DOHH2 (cell line): ENCODE measurements around the gene TMEM72.

Source experiments
- H3F3A ChIP-seq: fragments of 200-600 bp; sonication (generic), shearing (Covaris generic); 2 replicates; pipeline ENCODE4 v1.6.0; 2016; ENCODE audit warnings: antibody characterized with exemption, mild to moderate bottlenecking; ENCODE audit not compliant: control insufficient read depth, insufficient read depth
- H3K27ac ChIP-seq: fragments of 200-600 bp; sonication (generic); 2 replicates; pipeline ENCODE4 v1.5.1; 2014; ENCODE audit warnings: low read depth, mild to moderate bottlenecking, low read length, moderate library complexity
- H3K27me3 ChIP-seq: fragments of 200-600 bp; sonication (generic); 2 replicates; pipeline ENCODE4 v1.6.1; 2014; ENCODE audit warnings: mild to moderate bottlenecking, low read length, mixed read lengths; ENCODE audit not compliant: control insufficient read depth
- H3K36me3 ChIP-seq: fragments of 200-600 bp; sonication (generic); 2 replicates; pipeline ENCODE4 v1.6.1; 2014; ENCODE audit warnings: mild to moderate bottlenecking, low read length, moderate library complexity, mixed read lengths; ENCODE audit not compliant: control insufficient read depth
- H3K4me1 ChIP-seq: fragments of 200-600 bp; sonication (generic); 2 replicates; pipeline ENCODE4 v1.6.1; 2014; ENCODE audit warnings: mild to moderate bottlenecking, low read length, mixed read lengths; ENCODE audit not compliant: control insufficient read depth
- H3K4me2 ChIP-seq: fragments of 200-600 bp; sonication (generic); 2 replicates; pipeline ENCODE4 v1.6.0; 2014; ENCODE audit warnings: mild to moderate bottlenecking, low read length, moderate library complexity
- H3K4me3 ChIP-seq: fragments of 200-600 bp; sonication (generic); 2 replicates; pipeline ENCODE4 v1.5.1; 2014; ENCODE audit warnings: mild to moderate bottlenecking, low read length, mixed read lengths
- H3K79me2 ChIP-seq: fragments of 200-600 bp; sonication (generic); 2 replicates; pipeline ENCODE4 v1.6.1; 2014; ENCODE audit warnings: mild to moderate bottlenecking, low read length, mixed read lengths; ENCODE audit not compliant: control insufficient read depth
- H3K9me2 ChIP-seq: fragments of 200-600 bp; sonication (generic); replicated peaks from 2 replicates; pipeline ENCODE4 v1.6.1; 2014; ENCODE audit warnings: mild to moderate bottlenecking, low read length, mixed read lengths; ENCODE audit not compliant: control insufficient read depth
- H3K9me3 ChIP-seq: fragments of 200-600 bp; sonication (generic); 2 replicates; pipeline ENCODE4 v1.6.1; 2014; ENCODE audit warnings: antibody characterized with exemption, low read length, mixed read lengths; ENCODE audit not compliant: control insufficient read depth, insufficient read depth
- H4K20me1 ChIP-seq: fragments of 200-600 bp; sonication (generic); 2 replicates; pipeline ENCODE4 v1.6.0; 2014; ENCODE audit warnings: low read depth, mild to moderate bottlenecking, antibody characterized with exemption, low read length, moderate library complexity; ENCODE audit not compliant: control insufficient read depth, insufficient read depth
- CTCF ChIP-seq: fragments of 200-600 bp; sonication (generic); IDR thresholded peaks from one replicate; pipeline ENCODE4 v1.5.1; 2014; ENCODE audit warnings: antibody characterized with exemption, mild to moderate bottlenecking, low read depth, low read length; ENCODE audit not compliant: poor library complexity, severe bottlenecking
- EZH2phosphoT487 ChIP-seq: fragments of 200-600 bp; sonication (generic); IDR thresholded peaks from 2 replicates; pipeline ENCODE4 v1.6.1; 2017; ENCODE audit warnings: borderline replicate concordance, mild to moderate bottlenecking, antibody characterized with exemption, low read length, moderate library complexity, mixed read lengths

Gene TMEM72

GRCh38 chr10:44913350-44914081 is 2.4 kb downstream of the TMEM72 start:
- H3K79me2 ChIP-seq: no peaks in the 10 kb centered on the region
- H3K27ac ChIP-seq: no peak overlapping the region
- no peak for TF ChIP-seq EZH2phosphoT487
- TF ChIP-seq CTCF: no peak
- H3K27me3 ChIP-seq: peaks cover 5% of the 10 kb centered on the region; the same call in 1 of the 2 replicates
- no peaks in the 10 kb centered on the region for H3F3A ChIP-seq
- H3K36me3 ChIP-seq: no peaks in the 10 kb centered on the region
- no peaks in the 10 kb centered on the region for H3K9me2 ChIP-seq
- H4K20me1 ChIP-seq: no peaks in the 10 kb centered on the region
- no peak overlapping the region for H3K4me3 ChIP-seq
- no peaks in the 10 kb centered on the region for H3K9me3 ChIP-seq
- 0 out of 2 replicates have a peak overlapping the region, but pooled peaks have one; percentile 7 for H3K4me2 ChIP-seq
- H3K4me1 ChIP-seq: peaks cover 9% of the 10 kb centered on the region

GRCh38 chr10:44914891-44915290 is 3.8 kb downstream of the TMEM72 start:
- Histone ChIP-seq H3K9me3 (no peaks in the 10 kb centered on the region), H3K27ac (no peak overlapping the region), H3K9me2 (no peaks in the 10 kb centered on the region), H3K4me3 (no peak overlapping the region), H3F3A (no peaks in the 10 kb centered on the region), H3K4me1 (peaks cover 9% of the 10 kb centered on the region), H3K79me2 (no peaks in the 10 kb centered on the region), H3K36me3 (no peaks in the 10 kb centered on the region), H3K27me3 (no peaks in the 10 kb centered on the region), H4K20me1 (no peaks in the 10 kb centered on the region), H3K4me2 (no peak overlapping the region)
- TF ChIP-seq CTCF: no peak
- no peak for TF ChIP-seq EZH2phosphoT487

GRCh38 chr10:44916429-44916828 is 5.3 kb downstream of the TMEM72 start:
- Histone ChIP-seq H3K4me3 (no peak overlapping the region), H3K9me2 (no peaks in the 10 kb centered on the region), H3K27me3 (no peaks in the 10 kb centered on the region), H3K36me3 (no peaks in the 10 kb centered on the region), H3F3A (no peaks in the 10 kb centered on the region), H3K4me1 (peaks cover 9% of the 10 kb centered on the region), H3K9me3 (no peaks in the 10 kb centered on the region), H3K4me2 (no peak overlapping the region), H4K20me1 (no peaks in the 10 kb centered on the region), H3K27ac (no peak overlapping the region), H3K79me2 (no peaks in the 10 kb centered on the region)
- no peak for TF ChIP-seq CTCF
- TF ChIP-seq EZH2phosphoT487: no peak
